ENCODE results near the gene UCN2.

- TF ChIP-seq, protein P1, sequence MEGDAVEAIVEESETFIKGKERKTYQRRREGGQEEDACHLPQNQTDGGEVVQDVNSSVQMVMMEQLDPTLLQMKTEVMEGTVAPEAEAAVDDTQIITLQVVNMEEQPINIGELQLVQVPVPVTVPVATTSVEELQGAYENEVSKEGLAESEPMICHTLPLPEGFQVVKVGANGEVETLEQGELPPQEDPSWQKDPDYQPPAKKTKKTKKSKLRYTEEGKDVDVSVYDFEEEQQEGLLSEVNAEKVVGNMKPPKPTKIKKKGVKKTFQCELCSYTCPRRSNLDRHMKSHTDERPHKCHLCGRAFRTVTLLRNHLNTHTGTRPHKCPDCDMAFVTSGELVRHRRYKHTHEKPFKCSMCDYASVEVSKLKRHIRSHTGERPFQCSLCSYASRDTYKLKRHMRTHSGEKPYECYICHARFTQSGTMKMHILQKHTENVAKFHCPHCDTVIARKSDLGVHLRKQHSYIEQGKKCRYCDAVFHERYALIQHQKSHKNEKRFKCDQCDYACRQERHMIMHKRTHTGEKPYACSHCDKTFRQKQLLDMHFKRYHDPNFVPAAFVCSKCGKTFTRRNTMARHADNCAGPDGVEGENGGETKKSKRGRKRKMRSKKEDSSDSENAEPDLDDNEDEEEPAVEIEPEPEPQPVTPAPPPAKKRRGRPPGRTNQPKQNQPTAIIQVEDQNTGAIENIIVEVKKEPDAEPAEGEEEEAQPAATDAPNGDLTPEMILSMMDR (IDR thresholded peaks at IDR 0.05): peak in 1 of 5 experiments; percentile 9
- no peak for TF ChIP-seq POLR2A (IDR thresholded peaks at IDR 0.05)
- TF ChIP-seq POLR2AphosphoS5 (IDR thresholded peaks at IDR 0.05): no peak
- TF ChIP-seq EP300 (IDR thresholded peaks at IDR 0.05; ENCODE audit: low read depth): no peak
These were observed 2.4 kb downstream of the UCN2 start for GRCh38 chr3:48561045-48561736.

Measured in transverse colon (tissue), 4 donors.